SK-N-MC (cell line): ENCODE data around the gene DFFB.

Experiments used
- EZH2 ChIP-seq: fragments of 200-600 bp; sonication (generic); IDR thresholded peaks from one replicate; pipeline ENCODE4 v1.6.1; 2017; ENCODE audit warnings: antibody characterized with exemption
- FOXP2 ChIP-seq: optimal IDR thresholded peaks from 2 replicates; pipeline ENCODE3; 2011; ENCODE audit warnings: mild to moderate bottlenecking, moderate library complexity; ENCODE audit not compliant: insufficient read depth; ENCODE audit errors: extremely low read length, control extremely low read depth
- POLR2AphosphoS5 ChIP-seq: IDR thresholded peaks from 2 replicates; pipeline ENCODE4 v1.6.1; 2012; ENCODE audit warnings: mild to moderate bottlenecking, low read depth, low read length, borderline replicate concordance

DNA sequence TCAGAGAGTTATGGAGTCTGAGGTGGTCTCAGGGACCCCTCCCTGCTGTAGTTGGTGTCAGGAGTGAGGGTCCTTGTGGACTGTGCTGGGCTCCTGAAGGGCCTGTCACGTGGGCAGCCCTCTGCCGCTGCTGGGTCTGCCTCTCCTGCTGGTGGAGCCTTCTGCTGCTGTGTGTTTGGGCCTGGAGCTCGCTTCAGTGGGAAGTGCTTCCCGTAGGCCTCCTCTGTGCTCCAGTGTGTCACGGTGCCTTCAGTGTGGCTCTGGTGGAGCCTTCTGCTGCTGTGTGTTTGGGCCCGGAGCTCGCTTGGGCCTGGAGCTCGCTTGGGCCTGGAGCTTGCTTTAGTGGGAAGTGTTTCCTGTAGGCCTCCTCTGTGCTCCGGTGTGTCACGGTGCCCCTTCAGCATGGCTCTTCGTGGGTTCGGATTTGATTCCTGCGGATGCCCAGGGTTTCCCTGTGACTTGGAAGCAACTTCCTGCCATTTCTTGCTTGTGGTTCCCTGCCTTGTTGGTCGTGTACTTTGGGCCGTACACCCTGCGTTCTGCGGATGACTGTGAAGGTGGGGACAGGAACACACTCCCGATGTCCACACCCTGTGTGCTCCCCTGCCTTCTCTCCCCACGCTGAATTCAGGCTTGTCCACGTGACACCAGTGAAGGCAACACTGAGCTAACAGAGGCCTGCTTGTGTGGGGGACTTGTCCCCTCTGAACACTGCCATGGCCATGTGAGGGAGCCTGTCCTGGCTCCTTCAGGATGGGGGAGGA is 23.3 kb downstream of the DFFB start:
- TF ChIP-seq POLR2AphosphoS5, result no peak
- no peak for TF ChIP-seq EZH2
- no peak for TF ChIP-seq FOXP2
